B cell (primary cell): ENCODE results near the gene TRIO. TPM values are rescaled to one million over a fixed set of nuclear protein-coding genes. Genes with fewer than 3 reads are reported as not detected.

Source experiments
- ATAC-seq: fragments of 200-7000 bp; cut with Tn5 transposase; one replicate; pipeline ENCODE4 v1.10.0; 2021; ENCODE audit warnings: low read depth, mild to moderate bottlenecking, moderate number of reproducible peaks, moderate library complexity
- CTCF ChIA-PET: fragments of 350-600 bp; sonication (Branson Sonifier 250); formaldehyde crosslinking; loops from one replicate; lab custom pipeline; 2021; ENCODE audit warnings: antibody characterized with exemption, inconsistent platforms; lab: Charles Lee
- POLR2A ChIA-PET: fragments of 350-600 bp; sonication (Branson Sonifier 250); formaldehyde crosslinking; loops from one replicate; lab custom pipeline; 2021; ENCODE audit warnings: antibody characterized with exemption; lab: Charles Lee
- DNase-seq: peaks from one replicate; pipeline ENCODE4 v3.0.0; 2013
- H2AFZ ChIP-seq: 2 replicates; pipeline ENCODE4 v1.6.1; 2012; ENCODE audit warnings: mild to moderate bottlenecking, low read depth, low read length; ENCODE audit not compliant: insufficient read depth, poor library complexity, severe bottlenecking
- H3K27ac ChIP-seq, 2 donors: 1 replicate in 1 of 2; 2 replicates in 1 of 2; pipeline ENCODE4 v1.5.1; 2012 to 2013; ENCODE audit warnings: low read length in 2 of 2, mild to moderate bottlenecking in 2 of 2, moderate library complexity in 1 of 2
- H3K27me3 ChIP-seq, 4 experiments: fragments of 200-600 bp in 1 of 4; sonication (generic) in 1 of 4; replicated peaks in 1 of 4; 1 replicate in 2 of 4; 2 replicates in 2 of 4; pipeline versions ENCODE4 v1.6.1 to v1.7.0; 2013 to 2016; ENCODE audit warnings: low read length in 3 of 4, mild to moderate bottlenecking in 2 of 4, mixed read lengths in 1 of 4, moderate library complexity in 1 of 4; ENCODE audit not compliant: insufficient read depth in 4 of 4, control insufficient read depth in 3 of 4; ENCODE audit errors: control extremely low read depth in 1 of 4
- H3K36me3 ChIP-seq, 2 experiments: replicated peaks in 1 of 2; 1 replicate in 1 of 2; 2 replicates in 1 of 2; pipeline versions ENCODE4 v1.6.1 to v1.7.1; 2013; ENCODE audit warnings: low read length in 1 of 2; ENCODE audit not compliant: insufficient read depth in 2 of 2, control insufficient read depth in 1 of 2; ENCODE audit errors: control extremely low read depth in 1 of 2, extremely low read depth in 1 of 2
- H3K4me1 ChIP-seq, 2 donors: fragments of 200-600 bp in 1 of 2; sonication (generic) in 1 of 2; 1 replicate in 1 of 2; 2 replicates in 1 of 2; pipeline versions ENCODE4 v1.5.1 to v1.6.1; 2013 to 2017; ENCODE audit warnings: low read length in 2 of 2; ENCODE audit not compliant: control insufficient read depth in 2 of 2, insufficient read depth in 2 of 2
- H3K4me2 ChIP-seq: replicated peaks from 2 replicates; pipeline ENCODE3; 2012; ENCODE audit warnings: mild to moderate bottlenecking, low read depth, low read length; ENCODE audit not compliant: poor library complexity, severe bottlenecking
- H3K4me3 ChIP-seq, 5 experiments: fragments of 200-600 bp in 1 of 5; sonication (generic) in 1 of 5; 1 replicate in 3 of 5; 2 replicates in 2 of 5; pipeline versions ENCODE4 v1.5.1 to v1.7.0; 2011 to 2016; ENCODE audit warnings: low read length in 4 of 5, mild to moderate bottlenecking in 4 of 5, low read depth in 2 of 5, control low read depth in 1 of 5, moderate library complexity in 1 of 5; ENCODE audit not compliant: insufficient read depth in 1 of 5; ENCODE audit errors: control extremely low read depth in 1 of 5, extremely low read depth in 1 of 5
- H3K79me2 ChIP-seq: fragments of 200-600 bp; sonication (generic); one replicate; pipeline ENCODE4 v1.6.0; 2016; ENCODE audit warnings: low read length; ENCODE audit not compliant: control insufficient read depth, insufficient read depth
- H3K9ac ChIP-seq: fragments of 200-600 bp; sonication (generic); 2 replicates; pipeline ENCODE4 v1.6.1; 2017; ENCODE audit warnings: mild to moderate bottlenecking, low read length, moderate library complexity
- H3K9me3 ChIP-seq, 3 donors: one replicate each; pipeline versions ENCODE4 v1.6.1 to v1.7.1; 2013; ENCODE audit warnings: low read length in 2 of 3; ENCODE audit not compliant: control insufficient read depth in 2 of 3, insufficient read depth in 1 of 3; ENCODE audit errors: control extremely low read depth in 1 of 3
- H4K20me1 ChIP-seq: 2 replicates; pipeline ENCODE4 v1.6.0; 2012; ENCODE audit warnings: mild to moderate bottlenecking, low read length; ENCODE audit not compliant: insufficient read depth, control insufficient read depth, poor library complexity, severe bottlenecking
- H3K27ac Mint-ChIP-seq: one replicate; pipeline ENCODE4 v1.8.0; 2021; ENCODE audit warnings: mixed read lengths
- H3K27me3 Mint-ChIP-seq: one replicate; pipeline ENCODE4 v1.8.0; 2021; ENCODE audit warnings: mixed read lengths
- H3K4me1 Mint-ChIP-seq: one replicate; pipeline ENCODE4 v1.8.0; 2021; ENCODE audit warnings: mixed read lengths
- H3K4me3 Mint-ChIP-seq: one replicate; pipeline ENCODE4 v1.8.0; 2021; ENCODE audit warnings: mixed read lengths
- H3K9me3 Mint-ChIP-seq: one replicate; pipeline ENCODE4 v1.8.0; 2022; ENCODE audit warnings: mixed read lengths; ENCODE audit not compliant: insufficient read depth
- EZH2 ChIP-seq: IDR thresholded peaks from 2 replicates; pipeline ENCODE4 v1.6.1; 2012; ENCODE audit warnings: borderline replicate concordance, low read depth, mild to moderate bottlenecking, moderate library complexity, low read length; ENCODE audit not compliant: insufficient read depth, poor library complexity, severe bottlenecking
- WGBS: methylation state at CpG from one replicate; pipeline ENCODE4 v1.1.5; 2013; ENCODE audit warnings: missing lambda C conversion rate; ENCODE audit not compliant: insufficient coverage; 5-methylcytosine and 5-hydroxymethylcytosine counted together
- intact Hi-C: fragments of 100-400 bp; cut with micrococcal nuclease; formaldehyde crosslinking; loops from one replicate; pipeline ENCODE4 v1.10.0; 2022
- polyA plus RNA-seq: library from polyadenylated mRNA; depleted of rRNA; stranded (reverse); fragments of >200 nt; gene quantifications from 2 replicates; pipeline ENCODE4 v1.2.3, GENCODE V29; 2012
- total RNA-seq, 2 donors: library from RNA; stranded (reverse); fragments of 120-200 nt in 1 of 2; gene quantifications; 1 replicate in 1 of 2; 2 replicates in 1 of 2; pipeline versions ENCODE4 v1.2.3 to v1.2.4, GENCODE V29; 2013 to 2022
- TF ChIP-seq, protein P1 (sequence below): fragments of 200-600 bp; IDR thresholded peaks from one replicate; pipeline ENCODE4 v1.8.0; 2022; ENCODE audit warnings: antibody characterized with exemption, mild to moderate bottlenecking

The TRIO gene
- total and polyA plus RNA-seq, 2 donors (not counting 1 experiment from before 2014, with no cell fraction given), result 90.5 to 479 TPM

DNA sequence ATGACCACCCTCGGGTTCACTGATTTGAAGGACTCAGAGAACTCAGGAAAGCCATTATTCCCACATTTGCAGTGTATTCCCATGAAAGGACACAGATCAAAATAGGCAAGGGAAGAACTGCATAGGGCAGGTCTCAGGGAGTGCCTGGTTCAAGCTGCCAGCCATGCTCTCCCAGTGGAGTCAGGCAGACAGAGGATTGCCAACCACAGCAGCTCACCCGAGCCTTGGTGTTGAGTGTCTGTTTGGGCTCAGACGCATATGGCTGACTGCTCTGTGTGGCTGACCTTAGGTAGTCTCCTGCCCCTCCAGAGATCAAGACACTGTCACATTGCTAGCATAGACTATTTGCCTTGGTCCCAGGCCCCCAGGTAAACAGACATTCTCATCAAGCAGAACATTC, 322.6 kb downstream of the TRIO start:
- no peak overlapping the region for H3K27ac ChIP-seq
- Mint-ChIP-seq H3K27me3 (no peaks in the 10 kb centered on the region), H3K4me1 (no peaks in the 10 kb centered on the region), H3K27ac (no peak overlapping the region), H3K4me3 (no peak overlapping the region), H3K9me3 (no peaks in the 10 kb centered on the region)
- no peak overlapping the region for H3K4me3 ChIP-seq
- intact Hi-C loops, result no loop called here
- CTCF ChIA-PET, result interaction anchor here (1.4 kb wide), 1 partner anchor 183 kb away, joined by 4 read pairs; no protein-coding TSS in a partner anchor
- H3K36me3 ChIP-seq, result peaks cover 0 to 61% of the 10 kb centered on the region in 2 experiments
- 100% methylated on average over 3 of the region's 3 CpGs for WGBS
- no peak overlapping the region for H3K4me2 ChIP-seq
- no peak overlapping the region for H2AFZ ChIP-seq
- H3K9ac ChIP-seq, result no peak overlapping the region
- POLR2A ChIA-PET, result no interaction called here
- H3K79me2 ChIP-seq, result no peaks in the 10 kb centered on the region
- no peaks in the 10 kb centered on the region for H3K9me3 ChIP-seq
- DNase-seq (no peak), ATAC-seq (no peak)
- no peak for TF ChIP-seq EZH2
- TF ChIP-seq, protein P1, sequence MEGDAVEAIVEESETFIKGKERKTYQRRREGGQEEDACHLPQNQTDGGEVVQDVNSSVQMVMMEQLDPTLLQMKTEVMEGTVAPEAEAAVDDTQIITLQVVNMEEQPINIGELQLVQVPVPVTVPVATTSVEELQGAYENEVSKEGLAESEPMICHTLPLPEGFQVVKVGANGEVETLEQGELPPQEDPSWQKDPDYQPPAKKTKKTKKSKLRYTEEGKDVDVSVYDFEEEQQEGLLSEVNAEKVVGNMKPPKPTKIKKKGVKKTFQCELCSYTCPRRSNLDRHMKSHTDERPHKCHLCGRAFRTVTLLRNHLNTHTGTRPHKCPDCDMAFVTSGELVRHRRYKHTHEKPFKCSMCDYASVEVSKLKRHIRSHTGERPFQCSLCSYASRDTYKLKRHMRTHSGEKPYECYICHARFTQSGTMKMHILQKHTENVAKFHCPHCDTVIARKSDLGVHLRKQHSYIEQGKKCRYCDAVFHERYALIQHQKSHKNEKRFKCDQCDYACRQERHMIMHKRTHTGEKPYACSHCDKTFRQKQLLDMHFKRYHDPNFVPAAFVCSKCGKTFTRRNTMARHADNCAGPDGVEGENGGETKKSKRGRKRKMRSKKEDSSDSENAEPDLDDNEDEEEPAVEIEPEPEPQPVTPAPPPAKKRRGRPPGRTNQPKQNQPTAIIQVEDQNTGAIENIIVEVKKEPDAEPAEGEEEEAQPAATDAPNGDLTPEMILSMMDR, result no peak
- H4K20me1 ChIP-seq, result no peaks in the 10 kb centered on the region
- H3K4me1 ChIP-seq, result no peaks in the 10 kb centered on the region
- H3K27me3 ChIP-seq, result no peaks in the 10 kb centered on the region

DNA sequence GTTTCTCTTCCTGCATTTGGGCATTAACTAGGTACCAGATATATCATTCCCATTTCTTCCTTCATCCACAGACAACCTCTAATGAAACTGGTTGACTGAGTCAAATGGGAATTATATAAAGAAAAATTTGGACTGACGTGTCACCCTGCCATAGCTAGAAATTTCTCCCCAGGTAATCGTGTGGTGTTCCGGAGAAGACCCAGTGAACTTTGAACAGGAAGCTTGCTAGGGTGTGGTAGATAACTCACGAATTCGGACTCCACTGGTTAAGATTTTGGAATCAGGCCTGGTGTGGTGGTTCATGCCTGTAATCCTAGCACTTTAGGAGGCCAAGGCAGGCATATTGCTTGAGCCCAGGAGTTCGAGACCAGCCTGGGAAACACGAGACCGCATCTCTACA, 324.1 kb downstream of the TRIO start:
- ATAC-seq (no peak), DNase-seq (no peak)
- Mint-ChIP-seq H3K27me3 (no peaks in the 10 kb centered on the region), H3K9me3 (no peaks in the 10 kb centered on the region), H3K4me3 (no peak overlapping the region), H3K27ac (no peak overlapping the region), H3K4me1 (no peaks in the 10 kb centered on the region)
- Histone ChIP-seq H3K4me3 (no peak overlapping the region), H3K79me2 (no peaks in the 10 kb centered on the region), H3K9ac (no peak overlapping the region), H3K27ac (no peak overlapping the region), H3K27me3 (no peaks in the 10 kb centered on the region), H4K20me1 (no peaks in the 10 kb centered on the region), H3K9me3 (no peaks in the 10 kb centered on the region), H3K36me3 (peaks cover 0 to 63% of the 10 kb centered on the region in 2 experiments), H3K4me1 (no peaks in the 10 kb centered on the region), H3K4me2 (no peak overlapping the region), H2AFZ (no peak overlapping the region)
- intact Hi-C loops, result no loop called here
- ChIA-PET POLR2A (no interaction called here), CTCF (no interaction called here)
- WGBS, result 100% methylated on average over 7 of the region's 8 CpGs
- TF ChIP-seq, protein P1, result no peak
- TF ChIP-seq EZH2, result no peak
